ENCODE results near the gene ME3. TPM values are rescaled to one million over a fixed set of nuclear protein-coding genes. Genes with fewer than 3 reads are reported as not detected.
"Not testable (repeated sequence)": the region's sequence is repeated elsewhere in the genome, so short reads cannot be mapped to it uniquely, and the experiment has no call there.

The ME3 gene
- total RNA-seq, 1 donor from 2014 or later = 28.5 TPM

DNA sequence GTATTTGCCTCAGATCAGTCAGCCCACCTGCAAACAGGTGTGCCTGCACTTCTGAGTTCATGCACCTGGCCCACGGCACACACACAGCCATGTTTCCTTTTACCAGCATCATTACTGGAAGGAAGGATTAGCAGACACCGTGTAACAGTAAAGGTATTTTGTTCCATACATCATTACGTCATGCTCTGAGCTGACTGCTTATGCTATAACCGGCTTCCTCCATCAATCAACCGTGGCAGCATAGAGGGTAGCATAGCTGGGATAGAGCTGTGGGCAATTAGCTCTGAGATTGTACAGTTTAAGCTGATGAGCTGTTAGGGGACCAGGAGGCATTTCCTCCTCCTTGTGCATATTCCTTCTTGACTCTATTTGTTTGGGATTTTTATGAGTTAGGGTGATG is 102.4 kb downstream of the ME3 start:
- H3K9me3 ChIP-seq = no peaks in the 10 kb centered on the region
- no peak overlapping the region for H3K4me3 ChIP-seq
- TF ChIP-seq POLR2A (IDR thresholded peaks at IDR 0.05) (no peak), POLR2AphosphoS5 (IDR thresholded peaks at IDR 0.05; ENCODE audit: insufficient read depth in 1 of 2, low read depth in 1 of 2) (no peak)
- TF ChIP-seq, protein P1, sequence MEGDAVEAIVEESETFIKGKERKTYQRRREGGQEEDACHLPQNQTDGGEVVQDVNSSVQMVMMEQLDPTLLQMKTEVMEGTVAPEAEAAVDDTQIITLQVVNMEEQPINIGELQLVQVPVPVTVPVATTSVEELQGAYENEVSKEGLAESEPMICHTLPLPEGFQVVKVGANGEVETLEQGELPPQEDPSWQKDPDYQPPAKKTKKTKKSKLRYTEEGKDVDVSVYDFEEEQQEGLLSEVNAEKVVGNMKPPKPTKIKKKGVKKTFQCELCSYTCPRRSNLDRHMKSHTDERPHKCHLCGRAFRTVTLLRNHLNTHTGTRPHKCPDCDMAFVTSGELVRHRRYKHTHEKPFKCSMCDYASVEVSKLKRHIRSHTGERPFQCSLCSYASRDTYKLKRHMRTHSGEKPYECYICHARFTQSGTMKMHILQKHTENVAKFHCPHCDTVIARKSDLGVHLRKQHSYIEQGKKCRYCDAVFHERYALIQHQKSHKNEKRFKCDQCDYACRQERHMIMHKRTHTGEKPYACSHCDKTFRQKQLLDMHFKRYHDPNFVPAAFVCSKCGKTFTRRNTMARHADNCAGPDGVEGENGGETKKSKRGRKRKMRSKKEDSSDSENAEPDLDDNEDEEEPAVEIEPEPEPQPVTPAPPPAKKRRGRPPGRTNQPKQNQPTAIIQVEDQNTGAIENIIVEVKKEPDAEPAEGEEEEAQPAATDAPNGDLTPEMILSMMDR (IDR thresholded peaks at IDR 0.05) = no peak
- DNase-seq (ENCODE audit: extremely low spot score in 2 of 2) = no peak
- H3K27me3 ChIP-seq = no peaks in the 10 kb centered on the region
- H3K4me1 ChIP-seq = peaks cover 15% of the 10 kb centered on the region
- intact Hi-C loops (cut with DNase I) = no loop called here
- no peaks in the 10 kb centered on the region for H3K36me3 ChIP-seq
- H3K27ac ChIP-seq = no peak overlapping the region

DNA sequence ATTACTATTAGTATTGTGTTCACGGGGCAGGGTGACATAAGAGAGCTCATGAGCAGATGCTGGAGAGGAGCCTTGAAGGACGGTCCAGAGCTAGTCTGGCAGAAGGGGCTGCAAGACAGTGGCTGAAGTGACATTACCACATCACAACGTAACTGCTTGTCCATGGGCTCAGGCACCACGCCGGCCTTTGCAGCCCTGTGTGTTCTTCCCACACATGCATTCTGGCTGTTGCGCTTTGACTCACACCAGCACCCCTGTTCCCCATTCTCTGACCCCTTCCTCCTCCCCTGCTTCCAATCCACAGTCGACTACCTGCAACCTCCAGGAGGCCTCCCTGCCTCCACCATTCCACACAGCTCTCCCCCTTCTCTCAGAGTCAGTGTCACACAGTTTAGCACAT is 103.3 kb downstream of the ME3 start:
- TF ChIP-seq, protein P1 (IDR thresholded peaks at IDR 0.05) = no peak
- no peak for TF ChIP-seq POLR2A (IDR thresholded peaks at IDR 0.05)
- TF ChIP-seq POLR2AphosphoS5 (IDR thresholded peaks at IDR 0.05; ENCODE audit: insufficient read depth in 1 of 2, low read depth in 1 of 2) = no peak
- H3K36me3 ChIP-seq = no peaks in the 10 kb centered on the region
- H3K27ac ChIP-seq = no peak overlapping the region
- DNase-seq (ENCODE audit: extremely low spot score in 2 of 2) = peak in 1 of 2 donors; percentile 56
- intact Hi-C loops (cut with DNase I) = no loop called here
- no peaks in the 10 kb centered on the region for H3K27me3 ChIP-seq
- no peak overlapping the region for H3K4me3 ChIP-seq
- H3K4me1 ChIP-seq = peaks cover 7% of the 10 kb centered on the region
- no peaks in the 10 kb centered on the region for H3K9me3 ChIP-seq

DNA sequence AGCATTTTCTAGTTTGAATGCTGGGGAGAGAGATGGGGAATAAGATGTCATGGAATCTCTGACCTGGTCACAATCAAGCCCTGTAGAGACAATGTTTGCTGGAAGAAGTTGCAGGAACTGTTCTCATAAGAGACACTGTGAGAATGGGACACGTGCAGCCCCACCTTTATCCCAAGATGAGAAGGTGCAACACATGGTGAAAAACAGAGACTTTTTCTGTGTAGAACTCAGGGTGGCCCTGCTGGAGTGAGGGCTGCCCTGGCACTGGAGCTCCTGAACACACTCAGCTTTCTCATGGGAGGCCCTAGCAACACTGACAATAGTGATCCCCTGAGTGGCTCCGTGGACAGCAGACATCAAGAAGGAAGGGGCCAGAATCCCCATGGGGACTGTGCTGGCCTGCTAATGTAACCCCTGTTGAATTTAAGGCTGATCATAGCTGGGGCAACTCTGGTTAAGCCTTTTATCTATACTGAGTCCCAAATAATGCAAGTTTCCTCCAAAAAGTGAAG is 106.6 kb downstream of the ME3 start:
- no peak for DNase-seq (ENCODE audit: extremely low spot score in 2 of 2)
- H3K36me3 ChIP-seq = no peaks in the 10 kb centered on the region
- peaks cover 7% of the 10 kb centered on the region for H3K4me1 ChIP-seq
- H3K27ac ChIP-seq = no peak overlapping the region
- no peak overlapping the region for H3K4me3 ChIP-seq
- intact Hi-C loops (cut with DNase I) = no loop called here
- no peaks in the 10 kb centered on the region for H3K27me3 ChIP-seq
- TF ChIP-seq, protein P1 (IDR thresholded peaks at IDR 0.05) = no peak
- TF ChIP-seq POLR2A (IDR thresholded peaks at IDR 0.05) (no peak), POLR2AphosphoS5 (IDR thresholded peaks at IDR 0.05; ENCODE audit: insufficient read depth in 1 of 2, low read depth in 1 of 2) (no peak)
- no peaks in the 10 kb centered on the region for H3K9me3 ChIP-seq

DNA sequence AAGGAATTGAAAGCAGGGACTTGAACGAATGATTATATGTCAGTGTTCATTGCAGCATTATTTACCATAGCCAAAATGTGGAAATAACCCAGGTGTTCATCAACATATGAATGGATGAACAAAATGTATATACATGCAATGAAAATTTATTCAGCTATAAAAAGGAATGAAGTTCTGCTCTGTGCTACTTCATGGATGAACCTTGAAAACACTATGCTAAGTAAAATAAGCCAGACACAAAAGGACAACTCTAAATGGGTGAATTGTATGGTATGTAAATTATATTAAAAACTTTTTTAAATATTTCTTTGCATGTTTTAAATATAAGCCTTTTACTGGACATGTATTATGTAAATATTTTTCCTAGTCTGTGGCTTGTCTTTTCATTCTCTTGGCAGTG is 107.0 kb downstream of the ME3 start:
- peaks cover 8% of the 10 kb centered on the region for H3K4me1 ChIP-seq
- intact Hi-C loops (cut with DNase I) = no loop called here
- no peak overlapping the region for H3K4me3 ChIP-seq
- no peaks in the 10 kb centered on the region for H3K9me3 ChIP-seq
- DNase-seq (ENCODE audit: extremely low spot score in 2 of 2) = no peak
- H3K36me3 ChIP-seq = no peaks in the 10 kb centered on the region
- H3K27ac ChIP-seq = no peak overlapping the region
- TF ChIP-seq, protein P1 (IDR thresholded peaks at IDR 0.05) = no peak
- TF ChIP-seq POLR2AphosphoS5 (IDR thresholded peaks at IDR 0.05; ENCODE audit: insufficient read depth in 1 of 2, low read depth in 1 of 2) (no peak), POLR2A (IDR thresholded peaks at IDR 0.05) (no peak)
- no peaks in the 10 kb centered on the region for H3K27me3 ChIP-seq

DNA sequence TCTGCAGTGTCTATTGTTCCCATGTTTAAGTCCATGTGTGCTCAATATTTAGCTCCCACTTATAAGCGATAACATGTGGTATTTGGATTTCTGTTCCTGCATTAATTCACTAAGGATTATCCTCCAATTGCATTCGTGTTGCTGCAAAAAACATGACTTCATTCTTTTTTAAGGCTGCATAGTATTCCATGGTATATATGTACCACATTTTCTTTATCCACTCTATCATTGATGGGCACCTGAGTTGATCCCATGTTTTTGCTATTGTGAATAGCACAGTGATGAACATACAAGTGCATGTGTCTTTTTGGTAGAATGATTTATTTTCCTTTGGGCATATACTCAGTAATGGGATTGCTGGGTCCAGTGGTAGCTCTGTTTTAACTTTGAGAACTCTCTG is 109.6 kb downstream of the ME3 start:
- H3K9me3 ChIP-seq; intact Hi-C loops (cut with DNase I); H3K36me3 ChIP-seq; H3K27me3 ChIP-seq; DNase-seq (ENCODE audit: extremely low spot score in 2 of 2); H3K27ac ChIP-seq; H3K4me3 ChIP-seq: not testable (repeated sequence)
- peaks cover 33% of the 10 kb centered on the region for H3K4me1 ChIP-seq

Measured in vagina (tissue), 2 donors.